Skeletal muscle tissue (tissue), 4 donors: ENCODE results near the gene CNTN2. TPM values are rescaled to one million over a fixed set of nuclear protein-coding genes. Genes with fewer than 3 reads are reported as not detected.

Source experiments
- H3K27ac ChIP-seq: one replicate; pipeline ENCODE4 v1.7.0; 2013; ENCODE audit warnings: mild to moderate bottlenecking, low read depth, low read length, inconsistent platforms
- H3K27me3 ChIP-seq, 3 donors: one replicate each; pipeline ENCODE4 v1.7.0; 2013; ENCODE audit warnings: low read length in 3 of 3; ENCODE audit not compliant: control insufficient read depth in 3 of 3, insufficient read depth in 3 of 3
- H3K36me3 ChIP-seq, 3 donors: one replicate each; pipeline ENCODE4 v1.7.0; 2013; ENCODE audit warnings: low read length in 3 of 3; ENCODE audit not compliant: control insufficient read depth in 3 of 3, insufficient read depth in 3 of 3
- H3K4me1 ChIP-seq, 3 donors: one replicate each; pipeline ENCODE4 v1.7.0; 2013; ENCODE audit warnings: low read length in 3 of 3, mild to moderate bottlenecking in 3 of 3; ENCODE audit not compliant: control insufficient read depth in 3 of 3, insufficient read depth in 3 of 3
- H3K4me3 ChIP-seq, 3 donors: one replicate each; pipeline ENCODE4 v1.7.0; 2013; ENCODE audit warnings: low read length in 3 of 3
- H3K9ac ChIP-seq, 3 donors: one replicate each; pipeline ENCODE4 v1.7.0; 2013; ENCODE audit warnings: low read length in 3 of 3, mild to moderate bottlenecking in 3 of 3, moderate library complexity in 2 of 3, low read depth in 1 of 3
- H3K9me3 ChIP-seq, 3 donors: one replicate each; pipeline ENCODE4 v1.7.0; 2013; ENCODE audit warnings: low read length in 3 of 3; ENCODE audit not compliant: control insufficient read depth in 3 of 3
- total RNA-seq: library from RNA; depleted of rRNA; stranded (reverse); fragments of >200 nt; gene quantifications from one replicate; pipeline ENCODE4 v1.2.3, GENCODE V29; 2014
- donor health status: Osteomylitis.

Gene CNTN2
- total RNA-seq, 1 donor from 2014 or later: 2.6 TPM

DNA sequence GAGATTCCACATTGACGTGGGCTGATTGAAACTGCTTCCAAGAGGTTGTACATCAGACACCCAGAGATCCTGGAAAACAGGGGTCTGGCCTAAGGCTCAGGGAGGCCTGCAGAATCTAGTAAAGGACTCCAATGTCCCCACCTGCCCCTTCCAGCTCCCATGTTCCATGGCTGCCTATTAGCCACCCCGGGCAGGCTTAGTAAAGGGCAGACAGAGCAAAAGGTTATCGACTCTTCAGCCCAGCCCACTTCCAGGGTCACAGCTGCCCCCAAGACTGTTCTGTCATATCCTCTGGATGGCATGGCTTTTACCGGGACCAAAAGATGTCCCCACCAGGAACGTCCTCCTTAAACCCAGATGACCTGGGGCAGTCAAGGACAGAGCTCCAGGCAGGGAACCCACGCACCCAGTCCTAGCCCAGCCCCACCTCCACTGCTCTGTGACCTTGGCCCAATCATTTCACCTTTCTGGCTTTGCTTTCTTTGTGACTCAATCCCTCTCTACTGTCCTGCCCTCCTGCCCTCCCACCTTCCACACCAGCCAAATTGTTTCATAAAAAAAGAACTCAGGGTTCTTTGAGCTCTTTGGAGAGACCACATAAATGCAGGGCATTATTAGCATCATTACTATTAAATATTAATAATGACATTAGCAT is 4.8 kb upstream of the CNTN2 start:
- H3K9me3 ChIP-seq: no peaks in the 10 kb centered on the region
- H3K4me3 ChIP-seq: no peak overlapping the region
- H3K27me3 ChIP-seq: peaks cover 8 to 22% (median 19%) of the 10 kb centered on the region in 3 donors
- H3K9ac ChIP-seq: no peak overlapping the region
- H3K36me3 ChIP-seq: no peaks in the 10 kb centered on the region
- H3K27ac ChIP-seq: no peak overlapping the region
- no peaks in the 10 kb centered on the region for H3K4me1 ChIP-seq

DNA sequence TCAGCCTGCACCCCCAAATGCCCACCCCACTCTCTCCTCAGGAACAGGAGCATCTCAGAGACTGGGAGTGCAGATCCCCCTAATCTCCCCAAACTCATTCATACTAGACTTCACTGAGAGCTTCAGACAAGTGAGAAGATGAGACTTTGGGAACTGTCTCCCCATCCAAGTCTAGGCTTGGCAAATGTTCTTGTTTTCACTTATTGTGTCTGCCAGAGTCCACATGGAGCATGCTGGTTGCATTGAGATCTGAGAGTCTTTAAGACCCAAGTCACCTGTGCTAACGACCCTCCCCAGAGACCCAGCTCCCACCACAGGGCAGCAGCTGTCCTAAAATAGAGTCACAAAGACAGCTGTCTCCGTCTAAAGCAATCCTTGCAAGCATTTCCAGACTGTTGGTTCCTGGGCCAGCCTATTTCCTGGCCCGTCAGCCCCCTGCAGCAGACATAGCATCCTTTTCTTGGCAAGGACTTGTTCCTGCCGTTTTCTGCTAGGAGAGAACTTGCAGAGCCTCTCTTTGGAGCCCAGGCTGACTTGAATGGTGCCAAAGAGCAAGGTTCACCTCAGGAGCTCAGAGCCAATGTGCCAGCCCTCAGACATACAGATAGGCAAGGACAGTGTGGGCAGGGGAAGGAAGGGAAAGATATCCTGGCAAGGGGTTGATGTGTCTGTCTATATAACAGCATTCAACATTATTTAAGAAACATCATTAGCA is 1.9 kb upstream of the CNTN2 start:
- Histone ChIP-seq H3K4me3 (no peak overlapping the region), H3K27ac (no peak overlapping the region), H3K27me3 (peaks cover 35 to 50% (median 47%) of the 10 kb centered on the region in 3 donors), H3K9me3 (no peaks in the 10 kb centered on the region), H3K4me1 (no peaks in the 10 kb centered on the region), H3K9ac (no peak overlapping the region), H3K36me3 (no peaks in the 10 kb centered on the region)

DNA sequence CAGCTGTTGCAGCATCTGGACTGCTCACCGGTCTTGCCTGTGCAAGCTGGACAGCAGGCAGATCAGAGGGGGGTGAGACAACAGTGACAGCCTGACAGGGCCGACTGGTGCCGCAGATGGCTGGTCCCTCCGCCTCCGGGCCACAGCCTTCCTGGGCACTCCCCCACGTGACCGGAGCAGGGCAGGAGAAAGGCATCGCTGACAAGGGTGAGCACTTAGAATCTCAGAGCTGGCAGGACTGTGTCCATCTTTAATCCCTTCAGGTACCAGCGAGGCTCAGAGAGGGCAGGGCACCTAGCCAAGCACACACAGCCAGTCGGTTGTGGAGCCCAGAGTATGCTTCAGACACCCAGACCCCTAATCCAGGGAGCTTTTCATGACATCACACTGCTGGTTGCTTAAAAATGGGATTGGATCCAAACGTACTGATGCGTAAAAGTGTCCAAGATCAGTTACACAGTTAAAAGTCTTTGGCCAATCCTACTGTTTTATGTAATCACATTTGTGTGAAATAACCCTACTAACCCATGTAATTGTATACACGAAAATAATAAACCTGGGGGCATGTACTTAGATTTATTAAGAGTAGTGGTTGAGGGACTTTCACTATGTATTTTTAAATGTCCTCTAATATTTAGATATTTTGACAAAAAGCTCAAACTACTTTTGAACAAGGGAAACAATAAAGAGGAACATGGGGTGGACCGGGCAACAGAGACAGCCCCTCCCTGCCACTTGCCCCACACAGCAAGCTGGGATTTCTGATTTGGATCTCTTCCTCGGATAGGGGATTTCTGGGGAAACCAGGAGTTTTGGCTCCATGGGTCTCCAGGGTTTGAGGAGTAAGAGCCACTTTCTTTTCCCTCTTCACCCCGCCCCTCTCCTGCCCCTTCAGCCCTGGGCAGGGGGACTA is 758 bp upstream of the CNTN2 start:
- H3K4me1 ChIP-seq: no peaks in the 10 kb centered on the region
- no peak overlapping the region for H3K4me3 ChIP-seq
- H3K27me3 ChIP-seq: peaks cover 46 to 61% (median 58%) of the 10 kb centered on the region in 3 donors
- H3K27ac ChIP-seq: no peak overlapping the region
- no peaks in the 10 kb centered on the region for H3K36me3 ChIP-seq
- H3K9me3 ChIP-seq: no peaks in the 10 kb centered on the region
- no peak overlapping the region for H3K9ac ChIP-seq

DNA sequence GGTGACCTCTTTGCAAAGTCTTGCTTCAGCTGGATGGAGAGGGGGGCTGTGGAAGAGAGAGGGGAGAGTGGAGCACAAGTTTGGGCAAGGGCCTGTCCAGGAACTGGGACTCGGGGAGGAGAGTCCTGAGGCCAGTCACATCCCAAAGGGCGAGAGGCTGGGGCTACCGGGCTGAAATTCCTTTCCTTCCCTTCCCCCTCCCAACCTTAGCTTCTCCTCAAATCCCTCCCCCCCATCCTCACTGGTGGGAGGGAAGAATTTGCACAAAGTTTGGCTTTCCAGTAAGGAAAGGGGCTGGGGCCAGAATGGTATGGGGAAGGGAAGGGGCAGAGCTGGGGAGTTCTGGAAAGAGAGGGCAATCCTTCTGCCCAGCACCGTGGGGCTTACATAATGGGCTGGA is 854 bp downstream of the CNTN2 start:
- Histone ChIP-seq H3K9ac (no peak overlapping the region), H3K9me3 (no peaks in the 10 kb centered on the region), H3K27me3 (peaks cover 56 to 72% (median 70%) of the 10 kb centered on the region in 3 donors), H3K4me3 (no peak overlapping the region), H3K4me1 (no peaks in the 10 kb centered on the region), H3K27ac (no peak overlapping the region), H3K36me3 (no peaks in the 10 kb centered on the region)

DNA sequence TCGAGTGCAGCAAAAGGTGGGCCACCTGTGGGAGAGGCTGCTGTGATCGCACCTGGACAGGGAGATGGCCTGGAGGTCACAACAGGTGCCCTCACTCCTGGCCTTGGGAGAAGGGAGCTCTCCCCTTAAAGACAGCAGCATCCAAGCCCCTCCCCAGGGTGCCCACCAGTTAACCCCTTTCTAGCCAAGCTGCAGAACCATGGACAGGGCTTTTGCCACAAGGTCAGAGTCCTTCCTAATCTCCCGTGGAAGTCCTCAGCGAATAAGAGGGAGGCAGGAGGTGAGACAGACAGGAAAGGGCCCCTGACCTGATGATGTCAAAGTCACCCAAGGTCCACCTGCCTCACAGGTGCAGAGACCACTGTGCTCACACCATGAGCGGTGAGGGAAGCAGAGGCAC is 1.7 kb downstream of the CNTN2 start:
- Histone ChIP-seq H3K4me1 (no peaks in the 10 kb centered on the region), H3K4me3 (no peak overlapping the region), H3K9ac (no peak overlapping the region), H3K9me3 (no peaks in the 10 kb centered on the region), H3K36me3 (no peaks in the 10 kb centered on the region), H3K27me3 (peaks cover 57 to 81% (median 76%) of the 10 kb centered on the region in 3 donors), H3K27ac (no peak overlapping the region)

DNA sequence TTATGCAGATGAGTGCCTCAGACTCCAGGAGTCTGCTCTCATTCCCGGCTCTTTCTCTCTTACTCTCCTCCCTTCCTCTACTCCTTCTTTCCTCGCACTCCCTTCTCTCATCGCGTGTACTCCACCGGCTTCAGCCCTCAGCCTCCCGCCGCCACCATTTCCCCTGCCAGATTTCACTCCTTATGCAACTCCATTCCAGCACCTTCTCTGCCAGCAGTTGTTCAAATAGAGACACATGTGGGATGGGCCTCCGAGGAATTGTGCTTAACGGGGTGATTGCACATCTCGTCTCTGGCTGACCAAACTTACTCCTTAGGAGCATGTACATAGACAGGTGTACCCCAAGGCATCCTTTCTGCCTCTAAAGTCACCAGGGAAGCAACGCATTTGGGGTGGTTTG is 2.1 kb downstream of the CNTN2 start:
- Histone ChIP-seq H3K9ac (no peak overlapping the region), H3K27me3 (peaks cover 57 to 81% (median 76%) of the 10 kb centered on the region in 3 donors), H3K9me3 (no peaks in the 10 kb centered on the region), H3K4me1 (no peaks in the 10 kb centered on the region), H3K36me3 (no peaks in the 10 kb centered on the region), H3K27ac (no peak overlapping the region), H3K4me3 (no peak overlapping the region)

DNA sequence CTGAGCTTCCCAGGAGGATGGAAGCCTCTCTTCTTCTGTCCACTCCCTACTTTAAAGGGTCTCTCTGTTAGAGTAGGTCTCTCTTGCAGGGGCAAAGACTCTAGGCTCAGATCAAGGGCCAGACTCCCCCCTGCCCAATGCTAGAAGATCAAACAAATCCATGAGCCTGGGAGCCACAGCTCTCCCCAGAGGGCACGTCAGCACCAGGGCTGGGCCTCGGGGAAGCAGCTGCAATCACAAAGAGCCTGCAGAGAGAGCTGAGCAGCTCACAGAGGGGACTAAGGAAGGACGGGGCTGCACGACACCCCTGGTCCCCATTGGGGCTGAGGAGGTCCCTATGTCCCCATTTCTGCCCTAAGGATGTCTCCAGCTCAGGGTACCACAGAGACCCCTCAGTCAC is 3.9 kb downstream of the CNTN2 start:
- no peak overlapping the region for H3K9ac ChIP-seq
- no peaks in the 10 kb centered on the region for H3K9me3 ChIP-seq
- peaks cover 55 to 68% (median 68%) of the 10 kb centered on the region in 3 donors for H3K27me3 ChIP-seq
- H3K4me1 ChIP-seq: no peaks in the 10 kb centered on the region
- no peak overlapping the region for H3K27ac ChIP-seq
- no peaks in the 10 kb centered on the region for H3K36me3 ChIP-seq
- no peak overlapping the region for H3K4me3 ChIP-seq

DNA sequence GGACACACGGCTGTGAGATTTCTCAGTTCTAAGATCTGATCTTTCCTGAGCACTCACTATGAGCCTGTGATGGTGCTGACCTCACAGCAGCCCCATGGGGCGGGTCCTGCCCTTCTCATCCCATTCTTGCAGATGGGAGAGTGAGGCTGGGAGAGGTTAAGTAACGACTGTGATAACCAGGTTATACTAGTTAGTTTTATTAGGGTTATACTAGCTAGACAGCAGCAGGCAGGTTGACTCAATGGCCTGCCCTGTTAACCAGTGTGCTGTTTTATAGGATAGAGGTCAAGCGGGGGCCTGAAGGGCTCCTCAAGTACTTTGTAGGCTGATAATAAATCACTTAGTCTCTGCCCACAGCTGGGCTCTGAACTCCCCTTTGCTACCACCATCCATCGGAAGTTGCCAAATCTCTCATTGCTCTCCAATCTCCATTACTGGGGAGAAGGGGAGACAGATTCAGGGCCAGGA is 4.8 kb downstream of the CNTN2 start:
- H3K27me3 ChIP-seq: peaks cover 50 to 70% (median 59%) of the 10 kb centered on the region in 3 donors
- no peak overlapping the region for H3K27ac ChIP-seq

DNA sequence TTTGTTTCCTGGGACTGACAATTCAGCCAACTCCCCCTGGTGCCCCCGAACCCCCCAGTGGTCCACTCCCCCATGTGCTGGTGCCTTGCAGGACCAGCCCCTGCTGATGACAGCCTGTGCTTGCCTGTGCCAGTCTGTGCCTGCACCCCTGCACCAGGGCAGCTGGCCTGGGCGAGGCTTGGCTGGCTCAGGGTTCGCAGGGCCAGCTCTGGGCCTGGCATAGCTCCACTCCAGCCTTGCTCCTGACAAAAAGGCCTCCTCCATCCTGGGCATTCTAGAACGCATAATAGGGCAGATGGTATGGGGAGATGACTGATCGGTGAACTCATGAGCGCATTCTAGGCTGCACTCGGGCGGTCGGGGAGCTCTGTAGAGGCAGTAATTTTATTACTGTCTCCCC is 5.4 kb downstream of the CNTN2 start:
- Histone ChIP-seq H3K4me3 (no peak overlapping the region), H3K27ac (no peak overlapping the region), H3K4me1 (no peaks in the 10 kb centered on the region), H3K36me3 (no peaks in the 10 kb centered on the region), H3K27me3 (peaks cover 48 to 66% (median 60%) of the 10 kb centered on the region in 3 donors), H3K9me3 (no peaks in the 10 kb centered on the region), H3K9ac (no peak overlapping the region)

More for the DNA sequence above, 4.8 kb downstream of the CNTN2 start:
- Histone ChIP-seq H3K9ac (no peak overlapping the region), H3K4me3 (no peak overlapping the region), H3K9me3 (no peaks in the 10 kb centered on the region), H3K4me1 (no peaks in the 10 kb centered on the region), H3K36me3 (no peaks in the 10 kb centered on the region)
